ENCODE measurements around the gene MYO15A. TPM values are rescaled to one million over a fixed set of nuclear protein-coding genes. Genes with fewer than 3 reads are reported as not detected.

The MYO15A gene
- total RNA-seq, 2 donors from 2014 or later, result 1.7 to 2.4 TPM

DNA sequence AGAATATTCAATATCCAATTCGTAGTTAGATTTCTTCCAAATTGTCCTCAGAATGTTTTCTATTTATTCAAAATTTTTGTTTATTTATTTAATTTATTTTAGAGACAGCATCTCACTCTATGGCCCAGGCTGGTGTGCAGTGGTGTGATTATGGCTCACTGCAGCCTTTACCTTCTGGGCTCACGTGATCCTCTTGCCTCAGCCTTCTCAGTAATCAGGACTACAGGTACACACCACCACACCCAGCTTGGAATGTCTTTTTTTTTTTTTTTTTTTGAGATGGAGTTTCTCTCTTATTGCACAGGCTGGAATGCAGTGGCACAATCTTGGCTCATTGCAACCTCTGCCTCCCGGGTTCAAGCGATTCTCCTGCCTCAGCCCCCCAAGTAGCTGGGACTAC lies 24.3 kb upstream of the MYO15A start:
- Histone ChIP-seq H3K9me3 (ENCODE audit: control insufficient read depth, low read length) (no peaks in the 10 kb centered on the region), H3K27ac (ENCODE audit: low read depth, low read length) (no peak overlapping the region), H3K36me3 (ENCODE audit: control insufficient read depth, insufficient read depth, low read length) (no peaks in the 10 kb centered on the region), H3K4me3 (ENCODE audit: low read length) (no peak overlapping the region), H3K27me3 (ENCODE audit: control insufficient read depth, insufficient read depth, low read length, poor library complexity, severe bottlenecking) (peaks cover 4% of the 10 kb centered on the region), H3K4me1 (ENCODE audit: control insufficient read depth, insufficient read depth, low read length) (no peaks in the 10 kb centered on the region), H3K9ac (ENCODE audit: extremely low read depth, low read length, poor library complexity, severe bottlenecking) (no peak overlapping the region)
- 85% methylated on average over 4 of the region's 4 CpGs; no CpG with 5 or more reads in 1 of the 2 experiments for WGBS, 2 experiments (ENCODE audit: insufficient coverage in 1 of 2, insufficient read length in 1 of 2)
- peaks cover 9% of the 10 kb centered on the region for H3K4me1 Mint-ChIP-seq
- no peak overlapping the region for H3K27ac Mint-ChIP-seq
- H3K4me3 Mint-ChIP-seq, result no peak overlapping the region
- no peaks in the 10 kb centered on the region for H3K9me3 Mint-ChIP-seq
- no peak for DNase-seq
- H3K36me3 Mint-ChIP-seq (ENCODE audit: low read depth), result no peaks in the 10 kb centered on the region
- H3K27me3 Mint-ChIP-seq (ENCODE audit: insufficient read depth), result peaks cover under 1% of the 10 kb centered on the region
- no peak for TF ChIP-seq CTCF (conservative IDR thresholded peaks at IDR 0.05)

DNA sequence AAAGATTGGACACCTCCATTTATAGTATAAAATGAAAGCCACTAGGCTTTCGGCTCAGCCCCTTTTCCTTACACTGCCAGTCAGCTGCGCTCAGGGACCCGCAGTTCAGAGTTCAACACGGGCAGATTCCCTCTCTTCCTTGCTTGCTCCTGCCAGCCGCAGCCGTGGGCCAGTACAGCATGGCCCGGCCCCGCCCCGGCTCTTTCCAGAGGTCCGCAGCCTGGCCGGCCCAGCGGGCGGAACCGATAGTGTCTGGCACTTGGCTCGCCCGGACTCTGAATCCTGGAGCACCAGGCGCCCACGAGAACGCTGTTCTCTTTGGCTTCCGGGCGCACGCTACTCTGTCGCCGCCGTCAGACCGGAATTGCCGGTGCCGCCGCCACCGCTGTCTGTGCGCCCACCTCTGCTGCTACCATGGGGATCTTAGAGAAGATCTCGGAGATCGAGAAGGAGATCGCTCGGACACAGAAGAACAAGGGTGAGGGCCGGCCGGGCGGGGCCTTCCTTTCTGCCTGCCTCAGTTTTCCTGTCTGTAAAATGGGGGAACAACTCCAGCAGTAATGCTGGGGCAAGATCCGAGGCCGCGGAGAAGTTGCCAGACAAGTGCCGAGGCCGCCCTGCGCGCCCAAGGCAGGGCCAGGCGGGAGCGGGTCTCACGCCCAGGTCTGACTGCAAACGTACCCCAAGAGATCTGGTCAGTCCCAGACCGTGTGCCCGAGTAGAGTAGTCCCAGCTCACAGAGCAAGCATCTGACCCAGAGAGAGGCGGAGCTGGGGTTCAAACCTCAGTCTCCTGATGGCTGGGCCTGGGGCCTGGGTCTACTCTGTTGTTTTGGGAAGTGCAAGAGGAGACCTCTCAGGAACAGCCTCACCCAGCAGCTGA lies 20.7 kb upstream of the MYO15A start, which contains the start of gene DRG2:
DRG2 (plus strand) TSS at position 339 of the 882 bp plus-strand sequence; CDS start at position 415, 76 bp downstream.
- TF ChIP-seq CTCF (conservative IDR thresholded peaks at IDR 0.05), result no peak
- Mint-ChIP-seq H3K36me3 (ENCODE audit: low read depth) (peaks cover 9% of the 10 kb centered on the region), H3K4me3 (peak within 1 kb of the TSS; percentile 96), H3K27me3 (ENCODE audit: insufficient read depth) (no peaks in the 10 kb centered on the region), H3K9me3 (no peaks in the 10 kb centered on the region), H3K27ac (peak within 1 kb of the TSS; percentile 95), H3K4me1 (peaks cover 9% of the 10 kb centered on the region)
- H3K4me3 ChIP-seq (ENCODE audit: low read length), result peak within 1 kb of the TSS; percentile 98
- no peaks in the 10 kb centered on the region for H3K4me1 ChIP-seq (ENCODE audit: control insufficient read depth, insufficient read depth, low read length)
- H3K27me3 ChIP-seq (ENCODE audit: control insufficient read depth, insufficient read depth, low read length, poor library complexity, severe bottlenecking), result no peaks in the 10 kb centered on the region
- no peaks in the 10 kb centered on the region for H3K9me3 ChIP-seq (ENCODE audit: control insufficient read depth, low read length)
- WGBS, 2 experiments (ENCODE audit: insufficient coverage in 1 of 2, insufficient read length in 1 of 2), result 3 to 4% methylated on average over 43 to 52 of the region's 52 CpGs
- peak within 1 kb of the TSS; percentile 73 for H3K9ac ChIP-seq (ENCODE audit: extremely low read depth, low read length, poor library complexity, severe bottlenecking)
- DNase-seq, result peak; percentile 99
- H3K36me3 ChIP-seq (ENCODE audit: control insufficient read depth, insufficient read depth, low read length), result no peaks in the 10 kb centered on the region
- H3K27ac ChIP-seq (ENCODE audit: low read depth, low read length), result peak within 1 kb of the TSS; percentile 74

- Mint-ChIP-seq H3K36me3 (ENCODE audit: low read depth) (peaks cover 20% of the 10 kb centered on the region), H3K4me3 (peak overlapping the region; percentile 16), H3K9me3 (no peaks in the 10 kb centered on the region), H3K4me1 (peaks cover 9% of the 10 kb centered on the region), H3K27ac (peak overlapping the region; percentile 67), H3K27me3 (ENCODE audit: insufficient read depth) (no peaks in the 10 kb centered on the region)
- H3K36me3 ChIP-seq (ENCODE audit: control insufficient read depth, insufficient read depth, low read length), result peaks cover 11% of the 10 kb centered on the region
- H3K9me3 ChIP-seq (ENCODE audit: control insufficient read depth, low read length), result no peaks in the 10 kb centered on the region
- H3K27me3 ChIP-seq (ENCODE audit: control insufficient read depth, insufficient read depth, low read length, poor library complexity, severe bottlenecking), result no peaks in the 10 kb centered on the region
- no peak for DNase-seq
- H3K27ac ChIP-seq (ENCODE audit: low read depth, low read length), result no peak overlapping the region
- no peak for TF ChIP-seq CTCF (conservative IDR thresholded peaks at IDR 0.05)
- no peaks in the 10 kb centered on the region for H3K4me1 ChIP-seq (ENCODE audit: control insufficient read depth, insufficient read depth, low read length)
- no peak overlapping the region for H3K4me3 ChIP-seq (ENCODE audit: low read length)
- 97 to 100% methylated on average over 2 of the region's 2 CpGs for WGBS, 2 experiments (ENCODE audit: insufficient coverage in 1 of 2, insufficient read length in 1 of 2)
- H3K9ac ChIP-seq (ENCODE audit: extremely low read depth, low read length, poor library complexity, severe bottlenecking), result no peak overlapping the region
These were observed 18.9 kb upstream of the MYO15A start for GRCh38 chr17:18089613-18090012.

Data from endodermal cell (in vitro differentiated cells).